Cardiac septum (tissue), 1 donor: ENCODE measurements around the gene DAPK1. TPM values are rescaled to one million over a fixed set of nuclear protein-coding genes. Genes with fewer than 3 reads are reported as not detected.

Experiments
- DNase-seq: peaks from one replicate; pipeline ENCODE4 v3.0.0-alpha.2; 2020; ENCODE audit warnings: low spot score
- intact Hi-C: fragments of 100-400 bp; cut with DNase I; formaldehyde crosslinking; loops from one replicate; pipeline ENCODE4 v1.14.0; 2022
- total RNA-seq: library from RNA; stranded (reverse); fragmentation: NEBNext Ultra II Directional; extraction: Animal tissue kit (Norgen Biotek cat#: 25700); gene quantifications from one replicate; pipeline ENCODE4 v1.2.1, GENCODE V29; 2021
- donor health status: DM: no; HTN: no; CAD: no.

DAPK1 gene
- total RNA-seq, 1 donor from 2014 or later = 2.9 TPM

GRCh38 chr9:87671478-87671877 lies 173.8 kb downstream of the DAPK1 start:
- DNase-seq = no peak
- intact Hi-C loops = no loop called here

- DNase-seq = no peak
- intact Hi-C loops = no loop called here
Observed at GRCh38 chr9:87671925-87672324, 174.3 kb downstream of the DAPK1 start.

- DNase-seq = no peak
- intact Hi-C loops = no loop called here
Observed at GRCh38 chr9:87672586-87672985, 174.9 kb downstream of the DAPK1 start.

GRCh38 chr9:87673446-87674120 lies 175.9 kb downstream of the DAPK1 start:
- DNase-seq = no peak
- intact Hi-C loops = no loop called here

- intact Hi-C loops = no loop called here
- no peak for DNase-seq
Observed at GRCh38 chr9:87674565-87675299, 177.1 kb downstream of the DAPK1 start.

GRCh38 chr9:87675906-87676515 lies 178.3 kb downstream of the DAPK1 start:
- intact Hi-C loops = no loop called here
- DNase-seq = peak; percentile 67

- peak; percentile 71 for DNase-seq
- intact Hi-C loops = no loop called here
Observed at GRCh38 chr9:87676976-87677775, 179.5 kb downstream of the DAPK1 start.

GRCh38 chr9:87677776-87678587 lies 180.3 kb downstream of the DAPK1 start:
- DNase-seq = no peak

GRCh38 chr9:87678650-87679355 lies 181.1 kb downstream of the DAPK1 start:
- intact Hi-C loops = no loop called here
- DNase-seq = no peak

More at GRCh38 chr9:87677776-87678587, 180.3 kb downstream of the DAPK1 start:
- intact Hi-C loops = no loop called here

GRCh38 chr9:87681271-87682061 lies 183.8 kb downstream of the DAPK1 start:
- DNase-seq = no peak
- intact Hi-C loops = loop anchor here (2.0 to 10.0 kb wide), 3 partner anchors 133 to 896 kb away; no protein-coding TSS in a partner anchor

- DNase-seq = no peak
Observed at GRCh38 chr9:87682085-87682484, 184.4 kb downstream of the DAPK1 start.

GRCh38 chr9:87682618-87683017 lies 185.0 kb downstream of the DAPK1 start:
- intact Hi-C loops = loop anchor here (2.0 to 10.0 kb wide), 3 partner anchors 132 to 895 kb away; no protein-coding TSS in a partner anchor
- no peak for DNase-seq

More at GRCh38 chr9:87682085-87682484, 184.4 kb downstream of the DAPK1 start:
- intact Hi-C loops = loop anchor here (2.0 to 10.0 kb wide), 3 partner anchors 133 to 895 kb away; no protein-coding TSS in a partner anchor

GRCh38 chr9:87683751-87684626 lies 186.3 kb downstream of the DAPK1 start:
- intact Hi-C loops = loop anchor here (2.0 to 10.0 kb wide), 3 partner anchors 131 to 893 kb away; no protein-coding TSS in a partner anchor
- DNase-seq = no peak

GRCh38 chr9:87684627-87685219 lies 187.1 kb downstream of the DAPK1 start:
- intact Hi-C loops = loop anchor here (5.0 to 10.0 kb wide), 2 partner anchors 360 to 893 kb away; no protein-coding TSS in a partner anchor

GRCh38 chr9:87685441-87685840 lies 187.8 kb downstream of the DAPK1 start:
- intact Hi-C loops = loop anchor here (10.0 kb wide), 1 partner anchor 359 kb away; no protein-coding TSS in a partner anchor
- no peak for DNase-seq

More at GRCh38 chr9:87684627-87685219, 187.1 kb downstream of the DAPK1 start:
- DNase-seq = no peak
